Measurements from ENCODE around the gene DNASE1.
"Not testable (repeated sequence)": the region's sequence is repeated elsewhere in the genome, so short reads cannot be mapped to it uniquely, and the experiment has no call there.

Gene DNASE1

GRCh38 chr16:3641801-3642396 lies 12.6 kb upstream of the DNASE1 start:
- no peak for DNase-seq (ENCODE audit: low spot score)

- no peak for DNase-seq (ENCODE audit: low spot score)
Measured at GRCh38 chr16:3642397-3643094, 11.9 kb upstream of the DNASE1 start.

GRCh38 chr16:3643095-3643730 lies 11.3 kb upstream of the DNASE1 start:
- DNase-seq (ENCODE audit: low spot score): no peak

GRCh38 chr16:3645108-3645503 lies 9.4 kb upstream of the DNASE1 start:
- DNase-seq (ENCODE audit: low spot score): no peak

GRCh38 chr16:3645504-3646347 lies 8.8 kb upstream of the DNASE1 start:
- DNase-seq (ENCODE audit: low spot score): no peak

GRCh38 chr16:3646348-3646920 lies 8.1 kb upstream of the DNASE1 start:
- no peak for DNase-seq (ENCODE audit: low spot score)

- DNase-seq (ENCODE audit: low spot score): no peak
Measured at GRCh38 chr16:3650631-3651265, 3.7 kb upstream of the DNASE1 start.

- DNase-seq (ENCODE audit: low spot score): no peak
Measured at GRCh38 chr16:3651461-3652372, 2.8 kb upstream of the DNASE1 start.

- no peak for DNase-seq (ENCODE audit: low spot score)
Measured at GRCh38 chr16:3652373-3653195, 1.9 kb upstream of the DNASE1 start.

GRCh38 chr16:3655030-3655395 lies 522 bp downstream of the DNASE1 start:
- no peak for DNase-seq (ENCODE audit: low spot score)

- no peak for DNase-seq (ENCODE audit: low spot score)
Measured at GRCh38 chr16:3655396-3656159, 1.1 kb downstream of the DNASE1 start.

- not testable (repeated sequence) for DNase-seq (ENCODE audit: low spot score)
Measured at GRCh38 chr16:3656160-3656490, 1.6 kb downstream of the DNASE1 start.

- no peak for DNase-seq (ENCODE audit: low spot score)
Measured at GRCh38 chr16:3656491-3657468, 2.3 kb downstream of the DNASE1 start.

- no peak for DNase-seq (ENCODE audit: low spot score)
Measured at GRCh38 chr16:3659251-3659650, 4.8 kb downstream of the DNASE1 start.

GRCh38 chr16:3661311-3661710 lies 6.8 kb downstream of the DNASE1 start:
- no peak for DNase-seq (ENCODE audit: low spot score)

- DNase-seq (ENCODE audit: low spot score): no peak
Measured at GRCh38 chr16:3661922-3662321, 7.4 kb downstream of the DNASE1 start.

- no peak for DNase-seq (ENCODE audit: low spot score)
Measured at GRCh38 chr16:3662601-3663000, 8.1 kb downstream of the DNASE1 start.
